Hepatocyte (in vitro differentiated cells): ENCODE measurements around the gene PCBD1. TPM values are rescaled to one million over a fixed set of nuclear protein-coding genes. Genes with fewer than 3 reads are reported as not detected.
"Not testable (repeated sequence)": the region's sequence is repeated elsewhere in the genome, so short reads cannot be mapped to it uniquely, and the experiment has no call there.

Source experiments
- DNase-seq: peaks from one replicate; pipeline ENCODE4 v3.0.0-alpha.2; 2016; ENCODE audit warnings: low spot score
- H2AFZ ChIP-seq: fragments of 200-600 bp; sonication (generic); 2 replicates; pipeline ENCODE4 v1.6.0; 2016; ENCODE audit warnings: antibody characterized with exemption, mild to moderate bottlenecking
- H3K27ac ChIP-seq: fragments of 200-600 bp; sonication (generic); 2 replicates; pipeline ENCODE4 v1.5.1; 2016; ENCODE audit warnings: mild to moderate bottlenecking
- H3K27me3 ChIP-seq: fragments of 200-600 bp; sonication (generic); 2 replicates; pipeline ENCODE4 v1.6.1; 2016
- H3K36me3 ChIP-seq: fragments of 200-600 bp; sonication (generic); replicated peaks from 2 replicates; pipeline ENCODE4 v1.5.1; 2016; ENCODE audit warnings: low read depth; ENCODE audit not compliant: insufficient read depth
- H3K4me1 ChIP-seq: fragments of 200-600 bp; sonication (generic); 2 replicates; pipeline ENCODE4 v1.5.1; 2016; ENCODE audit warnings: mild to moderate bottlenecking, moderate library complexity; ENCODE audit not compliant: insufficient read depth
- H3K4me2 ChIP-seq: fragments of 200-600 bp; sonication (generic); 2 replicates; pipeline ENCODE4 v1.6.0; 2016
- H3K4me3 ChIP-seq: fragments of 200-600 bp; sonication (generic); 2 replicates; pipeline ENCODE4 v1.5.1; 2016; ENCODE audit warnings: mild to moderate bottlenecking
- H3K79me2 ChIP-seq: fragments of 200-600 bp; sonication (generic); 2 replicates; pipeline ENCODE4 v1.6.0; 2017; ENCODE audit warnings: mild to moderate bottlenecking
- H3K9me2 ChIP-seq: fragments of 200-600 bp; sonication (generic); replicated peaks from 2 replicates; pipeline ENCODE4 v1.6.0; 2017; ENCODE audit warnings: mild to moderate bottlenecking; ENCODE audit not compliant: insufficient read depth
- H3K9me3 ChIP-seq: fragments of 200-600 bp; sonication (generic); 2 replicates; pipeline ENCODE4 v1.5.1; 2016; ENCODE audit warnings: low read depth, mild to moderate bottlenecking
- H4K20me1 ChIP-seq: fragments of 200-600 bp; sonication (generic); 2 replicates; pipeline ENCODE4 v1.6.0; 2016; ENCODE audit warnings: mild to moderate bottlenecking; ENCODE audit not compliant: insufficient read depth, poor library complexity, severe bottlenecking
- EZH2 ChIP-seq: fragments of 200-600 bp; sonication (generic); IDR thresholded peaks from 2 replicates; pipeline ENCODE4 v1.6.1; 2016; ENCODE audit warnings: antibody characterized with exemption, mild to moderate bottlenecking, borderline replicate concordance
- EZH2phosphoT487 ChIP-seq: fragments of 200-600 bp; sonication (generic); IDR thresholded peaks from one replicate; pipeline ENCODE4 v1.6.1; 2018; ENCODE audit warnings: antibody characterized with exemption, mild to moderate bottlenecking, low read depth, moderate library complexity; ENCODE audit not compliant: unreplicated experiment, severe bottlenecking
- WGBS: methylation state at CpG from one replicate; pipeline ENCODE4 v1.1.6; 2016; ENCODE audit warnings: low lambda C conversion rate; ENCODE audit errors: missing lambda C conversion rate; 5-methylcytosine and 5-hydroxymethylcytosine counted together
- polyA plus RNA-seq: library from polyadenylated mRNA; unstranded; fragments of >200 nt; fragmentation: Nextera tagmentation; extraction: Ambion mirVana; gene quantifications from 2 replicates; pipeline ENCODE4 v1.2.1, GENCODE V29; 2016
- total RNA-seq: library from RNA; depleted of rRNA; stranded (reverse); fragments of >200 nt; gene quantifications from 2 replicates; pipeline ENCODE4 v1.2.3, GENCODE V29; 2014
- TF ChIP-seq, protein P1 (sequence below): fragments of 200-600 bp; sonication (generic); IDR thresholded peaks from 2 replicates; pipeline ENCODE4 v1.5.1; 2016; ENCODE audit warnings: antibody characterized with exemption, mild to moderate bottlenecking; ENCODE audit not compliant: poor library complexity

The PCBD1 gene
- total and polyA plus RNA-seq, 2 experiments from 2014 or later, result 81.5 to 122 TPM

DNA sequence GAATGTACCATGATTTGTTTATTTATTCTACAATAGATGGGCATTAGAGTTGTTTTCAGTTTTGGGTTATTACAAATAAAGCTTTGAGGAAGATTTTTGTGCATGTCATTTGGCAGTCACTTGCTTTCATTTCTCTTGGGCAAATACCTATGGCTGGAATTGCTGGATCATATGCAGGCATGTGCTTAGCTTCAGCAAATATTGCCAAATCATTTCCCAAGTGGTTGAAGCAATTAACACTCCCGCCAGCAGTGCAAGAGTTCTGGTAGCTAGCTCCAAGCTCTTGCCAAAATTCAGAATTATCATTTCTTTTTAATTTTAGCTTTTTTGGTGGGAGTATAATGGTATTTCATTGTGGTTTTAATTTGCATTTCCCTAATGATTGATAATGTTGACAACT is 32.9 kb upstream of the PCBD1 start:
- no peaks in the 10 kb centered on the region for H3K9me2 ChIP-seq
- WGBS, result 75% methylated on average over 1 of the region's 1 CpG
- H3K4me2 ChIP-seq, result no peak overlapping the region
- H3K27me3 ChIP-seq, result peaks cover 7% of the 10 kb centered on the region
- H3K4me1 ChIP-seq, result no peaks in the 10 kb centered on the region
- TF ChIP-seq EZH2phosphoT487, result no peak
- TF ChIP-seq, protein P1, sequence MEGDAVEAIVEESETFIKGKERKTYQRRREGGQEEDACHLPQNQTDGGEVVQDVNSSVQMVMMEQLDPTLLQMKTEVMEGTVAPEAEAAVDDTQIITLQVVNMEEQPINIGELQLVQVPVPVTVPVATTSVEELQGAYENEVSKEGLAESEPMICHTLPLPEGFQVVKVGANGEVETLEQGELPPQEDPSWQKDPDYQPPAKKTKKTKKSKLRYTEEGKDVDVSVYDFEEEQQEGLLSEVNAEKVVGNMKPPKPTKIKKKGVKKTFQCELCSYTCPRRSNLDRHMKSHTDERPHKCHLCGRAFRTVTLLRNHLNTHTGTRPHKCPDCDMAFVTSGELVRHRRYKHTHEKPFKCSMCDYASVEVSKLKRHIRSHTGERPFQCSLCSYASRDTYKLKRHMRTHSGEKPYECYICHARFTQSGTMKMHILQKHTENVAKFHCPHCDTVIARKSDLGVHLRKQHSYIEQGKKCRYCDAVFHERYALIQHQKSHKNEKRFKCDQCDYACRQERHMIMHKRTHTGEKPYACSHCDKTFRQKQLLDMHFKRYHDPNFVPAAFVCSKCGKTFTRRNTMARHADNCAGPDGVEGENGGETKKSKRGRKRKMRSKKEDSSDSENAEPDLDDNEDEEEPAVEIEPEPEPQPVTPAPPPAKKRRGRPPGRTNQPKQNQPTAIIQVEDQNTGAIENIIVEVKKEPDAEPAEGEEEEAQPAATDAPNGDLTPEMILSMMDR, result no peak
- no peak for TF ChIP-seq EZH2
- no peak overlapping the region for H3K27ac ChIP-seq
- no peaks in the 10 kb centered on the region for H4K20me1 ChIP-seq
- H2AFZ ChIP-seq, result no peak overlapping the region
- no peak for DNase-seq
- H3K36me3 ChIP-seq, result no peaks in the 10 kb centered on the region
- no peaks in the 10 kb centered on the region for H3K9me3 ChIP-seq
- H3K79me2 ChIP-seq, result no peaks in the 10 kb centered on the region
- H3K4me3 ChIP-seq, result no peak overlapping the region

GRCh38 chr10:70920519-70920918 is 32.2 kb upstream of the PCBD1 start:
- 80% methylated on average over 4 of the region's 4 CpGs for WGBS
- Histone ChIP-seq H3K4me3 (no peak overlapping the region), H4K20me1 (no peaks in the 10 kb centered on the region), H3K4me2 (no peak overlapping the region), H3K79me2 (no peaks in the 10 kb centered on the region), H3K27me3 (peaks cover 7% of the 10 kb centered on the region), H3K9me2 (no peaks in the 10 kb centered on the region), H3K36me3 (no peaks in the 10 kb centered on the region), H3K4me1 (no peaks in the 10 kb centered on the region), H3K9me3 (no peaks in the 10 kb centered on the region), H3K27ac (no peak overlapping the region), H2AFZ (no peak overlapping the region)
- DNase-seq, result no peak
- TF ChIP-seq EZH2phosphoT487, result no peak
- TF ChIP-seq, protein P1, result no peak
- no peak for TF ChIP-seq EZH2

GRCh38 chr10:70919906-70920305 is 31.5 kb upstream of the PCBD1 start:
- not testable (repeated sequence) for H3K4me3 ChIP-seq, H3K27ac ChIP-seq, H3K27me3 ChIP-seq, H3K9me2 ChIP-seq, H3K79me2 ChIP-seq, H3K9me3 ChIP-seq, H3K4me1 ChIP-seq, H4K20me1 ChIP-seq, H3K36me3 ChIP-seq, H3K4me2 ChIP-seq, DNase-seq, H2AFZ ChIP-seq
- 93% methylated on average over 10 of the region's 10 CpGs for WGBS

GRCh38 chr10:70918851-70919530 is 30.6 kb upstream of the PCBD1 start:
- Histone ChIP-seq H3K79me2 (no peaks in the 10 kb centered on the region), H3K9me2 (no peaks in the 10 kb centered on the region), H3K27me3 (peaks cover 4% of the 10 kb centered on the region), H4K20me1 (no peaks in the 10 kb centered on the region), H2AFZ (no peak overlapping the region), H3K4me3 (no peak overlapping the region), H3K27ac (no peak overlapping the region), H3K4me2 (no peak overlapping the region), H3K4me1 (no peaks in the 10 kb centered on the region), H3K36me3 (no peaks in the 10 kb centered on the region), H3K9me3 (no peaks in the 10 kb centered on the region)
- TF ChIP-seq EZH2 (no peak), EZH2phosphoT487 (no peak)
- TF ChIP-seq, protein P1, result no peak
- DNase-seq, result peak; percentile 42
- WGBS, result 67% methylated on average over 8 of the region's 22 CpGs
